ENCODE data around the gene JUN. TPM values are rescaled to one million over a fixed set of nuclear protein-coding genes. Genes with fewer than 3 reads are reported as not detected.

The JUN gene
- total RNA-seq, 2 donors from 2014 or later = 74.3 to 199 TPM

GRCh38 chr1:58781541-58782177 is 2.2 kb downstream of the JUN start:
- DNase-seq (ENCODE audit: low spot score) = peak; percentile 71
- Histone ChIP-seq H3K36me3 (peaks cover 11% of the 10 kb centered on the region), H3K4me3 (peak overlapping the region; percentile 81 to 85), H3K27ac (peak overlapping the region; percentile 99 to 100), H3K27me3 (no peaks in the 10 kb centered on the region), H3K4me1 (peaks cover 0 to 32% of the 10 kb centered on the region in 2 donors), H3K9me3 (no peaks in the 10 kb centered on the region)
- peak in 1 of 2 donors; percentile 53 for TF ChIP-seq CTCF (IDR thresholded peaks at IDR 0.05)

DNA sequence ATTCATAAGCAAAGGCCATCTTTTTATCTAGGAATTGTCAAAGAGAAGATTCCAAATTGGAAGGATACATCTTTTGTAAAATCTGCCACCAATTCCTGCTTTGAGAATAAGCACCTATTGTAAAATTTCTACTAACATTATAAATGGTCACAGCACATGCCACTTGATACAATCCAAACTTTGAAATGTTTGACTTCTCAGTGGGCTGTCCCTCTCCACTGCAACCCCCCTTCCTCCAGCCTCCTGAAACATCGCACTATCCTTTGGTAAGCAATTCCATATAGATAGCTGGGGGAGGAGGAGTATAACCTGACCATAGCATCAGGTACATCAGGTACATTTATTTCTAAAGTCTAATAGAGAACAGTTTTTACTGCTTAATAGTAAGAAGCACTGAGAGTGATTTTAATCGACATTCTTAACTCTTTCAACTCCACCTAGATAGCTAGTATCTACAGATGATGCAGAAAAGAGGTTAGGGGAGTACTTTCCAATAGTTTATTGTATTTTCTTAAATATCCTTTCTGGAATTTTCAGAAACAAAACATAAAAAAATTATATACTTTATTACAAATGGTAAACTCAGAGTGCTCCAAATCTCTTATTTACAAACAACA is 2.9 kb downstream of the JUN start:
- H3K4me1 ChIP-seq = peaks cover 0 to 28% of the 10 kb centered on the region in 2 donors
- TF ChIP-seq CTCF (IDR thresholded peaks at IDR 0.05) = no peak
- no peak for DNase-seq (ENCODE audit: low spot score)
- peak overlapping the region; percentile 99 to 100 for H3K27ac ChIP-seq
- no peaks in the 10 kb centered on the region for H3K9me3 ChIP-seq
- no peaks in the 10 kb centered on the region for H3K27me3 ChIP-seq
- peak overlapping the region; percentile 81 to 85 for H3K4me3 ChIP-seq
- H3K36me3 ChIP-seq = peaks cover 11% of the 10 kb centered on the region

DNA sequence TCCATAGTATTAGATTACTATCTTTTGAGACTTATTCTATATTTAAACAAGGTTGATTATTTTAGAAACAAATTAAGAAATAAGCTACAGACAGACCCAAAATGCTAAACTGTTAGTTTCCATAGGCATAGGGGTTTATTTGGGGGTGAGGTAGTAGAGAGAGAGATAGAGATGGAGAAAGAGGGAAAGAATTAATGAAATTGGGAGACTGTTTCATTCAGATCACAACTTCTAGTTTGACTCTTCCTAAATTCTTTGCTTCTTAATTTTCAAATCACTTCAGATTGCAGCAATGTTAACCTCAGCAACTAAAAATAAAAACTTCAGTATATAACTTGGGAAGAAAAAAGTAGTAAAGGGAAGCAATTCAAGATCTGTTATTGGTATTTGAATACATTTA is 3.4 kb downstream of the JUN start:
- DNase-seq (ENCODE audit: low spot score) = no peak
- Histone ChIP-seq H3K27ac (peak overlapping the region; percentile 99 to 100), H3K9me3 (no peaks in the 10 kb centered on the region), H3K4me1 (peaks cover 0 to 23% of the 10 kb centered on the region in 2 donors), H3K36me3 (peaks cover 11% of the 10 kb centered on the region), H3K27me3 (no peaks in the 10 kb centered on the region), H3K4me3 (peak overlapping the region; percentile 81 to 85)
- TF ChIP-seq CTCF (IDR thresholded peaks at IDR 0.05) = no peak

DNA sequence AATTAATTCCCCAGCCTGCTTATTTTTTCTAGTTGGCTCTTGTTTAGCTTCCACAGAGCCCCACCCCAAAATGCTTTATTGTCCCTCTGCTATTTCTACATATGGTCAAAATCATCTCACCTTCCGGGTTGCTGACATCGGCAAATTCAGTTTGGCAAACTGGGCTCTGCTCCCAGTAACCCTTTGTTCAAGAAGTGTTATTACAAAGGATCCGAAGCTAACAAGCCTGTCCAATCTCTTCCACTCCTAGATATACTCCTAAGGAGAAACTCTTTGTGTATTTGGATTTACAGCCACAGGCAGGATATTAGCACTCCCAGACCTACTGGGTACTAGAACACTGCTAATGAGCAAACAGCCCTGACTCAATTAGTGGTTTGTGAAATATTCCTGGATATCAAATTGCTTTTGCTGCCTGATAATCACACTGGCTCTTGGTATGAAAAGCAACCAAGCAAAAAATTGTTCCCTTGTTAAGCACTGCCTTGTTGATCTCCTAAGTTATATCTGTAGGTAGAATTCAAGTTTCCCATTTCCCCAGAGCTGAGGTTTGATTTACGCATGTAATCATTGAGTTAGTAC is 4.0 kb downstream of the JUN start:
- H3K4me3 ChIP-seq = no peak overlapping the region
- peaks cover 0 to 21% of the 10 kb centered on the region in 2 donors for H3K4me1 ChIP-seq
- peak; percentile 81 for DNase-seq (ENCODE audit: low spot score)
- H3K27me3 ChIP-seq = no peaks in the 10 kb centered on the region
- TF ChIP-seq CTCF (IDR thresholded peaks at IDR 0.05) = no peak
- H3K27ac ChIP-seq = peak overlapping the region; percentile 99 to 100
- no peaks in the 10 kb centered on the region for H3K9me3 ChIP-seq
- peaks cover 11% of the 10 kb centered on the region for H3K36me3 ChIP-seq

DNA sequence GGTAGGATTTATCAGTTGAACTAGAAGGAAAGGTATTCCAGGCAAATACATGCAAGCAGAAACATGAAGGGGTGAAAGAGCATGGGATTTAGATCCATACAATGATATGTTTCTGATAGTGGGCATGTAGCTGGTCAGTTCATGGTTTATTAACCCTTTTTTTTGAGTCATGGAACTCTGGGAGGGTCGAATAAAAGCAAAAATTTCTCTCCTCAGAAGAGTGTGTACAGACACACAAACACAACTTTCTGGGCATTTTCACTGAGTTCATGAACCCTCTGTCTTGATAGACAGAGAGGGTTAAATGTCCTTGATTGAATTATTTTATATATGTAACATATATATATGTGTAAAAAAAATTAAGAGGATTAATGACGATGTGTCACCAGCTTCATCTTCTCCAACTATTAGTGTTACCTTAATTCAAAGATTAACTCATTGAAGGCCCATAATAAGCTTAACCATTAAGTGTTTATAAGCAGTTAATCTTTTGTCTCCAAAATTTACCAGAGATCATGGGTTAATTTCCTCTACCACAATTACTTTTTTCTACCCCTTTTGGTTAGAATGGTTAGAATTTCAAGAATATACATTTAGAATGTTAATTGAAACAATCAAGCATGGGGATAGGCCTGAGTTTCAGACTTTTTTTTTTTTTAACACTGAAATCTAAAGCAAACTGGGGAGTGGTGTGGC is 4.6 kb downstream of the JUN start:
- Histone ChIP-seq H3K27me3 (no peaks in the 10 kb centered on the region), H3K4me3 (no peak overlapping the region), H3K36me3 (peaks cover 11% of the 10 kb centered on the region), H3K9me3 (no peaks in the 10 kb centered on the region), H3K4me1 (peaks cover 0 to 24% of the 10 kb centered on the region in 2 donors), H3K27ac (peak overlapping the region; percentile 99 to 100)
- TF ChIP-seq CTCF (IDR thresholded peaks at IDR 0.05) = no peak
- DNase-seq (ENCODE audit: low spot score) = no peak

Data from right atrium auricular region (tissue), 2 donors.